Kidney epithelial cell (primary cell): ENCODE measurements around the gene ATP8A1. TPM values are rescaled to one million over a fixed set of nuclear protein-coding genes. Genes with fewer than 3 reads are reported as not detected.

Experiments
- DNase-seq: peaks from one replicate; pipeline ENCODE4 v3.0.0-alpha.2; 2010; ENCODE audit warnings: low read depth
- H3K27me3 ChIP-seq: 2 replicates; pipeline ENCODE4 v1.6.0; 2011; ENCODE audit warnings: low read length; ENCODE audit not compliant: control insufficient read depth, insufficient read depth
- H3K36me3 ChIP-seq: 2 replicates; pipeline ENCODE4 v1.5.1; 2011; ENCODE audit warnings: low read length; ENCODE audit not compliant: control insufficient read depth, insufficient read depth
- H3K4me3 ChIP-seq: 2 replicates; pipeline ENCODE4 v1.5.1; 2011; ENCODE audit warnings: low read depth, mild to moderate bottlenecking, control low read depth, low read length
- CTCF ChIP-seq: IDR thresholded peaks from 2 replicates; pipeline ENCODE4 v1.5.1; 2011; ENCODE audit warnings: mild to moderate bottlenecking, moderate library complexity, low read length, control low read depth, inconsistent platforms; ENCODE audit not compliant: insufficient read depth, poor library complexity, severe bottlenecking
- total RNA-seq: library from RNA; depleted of rRNA; stranded (reverse); fragments of >200 nt; gene quantifications from 2 replicates; pipeline ENCODE4 v1.2.3, GENCODE V29; 2015

The ATP8A1 gene
- total RNA-seq, 1 donor from 2014 or later = 3.3 TPM

GRCh38 chr4:42637104-42637503, 19.8 kb downstream of the ATP8A1 start:
- no peak for TF ChIP-seq CTCF
- Histone ChIP-seq H3K27me3 (no peaks in the 10 kb centered on the region), H3K4me3 (no peak overlapping the region), H3K36me3 (no peaks in the 10 kb centered on the region)
- no peak for DNase-seq

GRCh38 chr4:42636645-42636949, 20.3 kb downstream of the ATP8A1 start:
- H3K27me3 ChIP-seq = no peaks in the 10 kb centered on the region
- TF ChIP-seq CTCF = no peak
- H3K36me3 ChIP-seq = no peaks in the 10 kb centered on the region
- H3K4me3 ChIP-seq = no peak overlapping the region
- no peak for DNase-seq

- Histone ChIP-seq H3K36me3 (no peaks in the 10 kb centered on the region), H3K27me3 (no peaks in the 10 kb centered on the region), H3K4me3 (no peak overlapping the region)
- no peak for TF ChIP-seq CTCF
- no peak for DNase-seq
These were observed 23.1 kb downstream of the ATP8A1 start for GRCh38 chr4:42633605-42634388.

- H3K4me3 ChIP-seq = no peak overlapping the region
- no peaks in the 10 kb centered on the region for H3K27me3 ChIP-seq
- DNase-seq = no peak
- no peaks in the 10 kb centered on the region for H3K36me3 ChIP-seq
- TF ChIP-seq CTCF = no peak
These were observed 24.1 kb downstream of the ATP8A1 start for GRCh38 chr4:42632653-42633382.

GRCh38 chr4:42630908-42631307, 26.0 kb downstream of the ATP8A1 start:
- Histone ChIP-seq H3K27me3 (no peaks in the 10 kb centered on the region), H3K36me3 (no peaks in the 10 kb centered on the region), H3K4me3 (no peak overlapping the region)
- no peak for TF ChIP-seq CTCF
- DNase-seq = no peak
